Ishikawa (cell line): ENCODE results near the gene KMO.

Experiments
- CEBPB ChIP-seq: IDR thresholded peaks from 2 replicates; pipeline ENCODE4 v1.6.1; 2012
- CREB1 ChIP-seq: IDR thresholded peaks from 2 replicates; pipeline ENCODE4 v1.6.1; 2012; ENCODE audit warnings: low read depth
- EGR1 ChIP-seq: IDR thresholded peaks from 2 replicates; pipeline ENCODE4 v1.6.1; 2012
- EP300 ChIP-seq: IDR thresholded peaks from 2 replicates; pipeline ENCODE4 v1.6.1; 2012; ENCODE audit warnings: borderline replicate concordance
- FOXM1 ChIP-seq: IDR thresholded peaks from 2 replicates; pipeline ENCODE4 v1.6.1; 2012; ENCODE audit warnings: low read depth, borderline replicate concordance
- MAX ChIP-seq: IDR thresholded peaks from 2 replicates; pipeline ENCODE4 v1.6.1; 2012
- NFIC ChIP-seq: IDR thresholded peaks from 2 replicates; pipeline ENCODE4 v1.6.1; 2012
- RAD21 ChIP-seq: IDR thresholded peaks from 2 replicates; pipeline ENCODE4 v1.6.1; 2012; ENCODE audit warnings: low read depth
- REST ChIP-seq: IDR thresholded peaks from 2 replicates; pipeline ENCODE4 v1.6.1; 2012; ENCODE audit warnings: low read depth, mild to moderate bottlenecking
- TAF1 ChIP-seq: IDR thresholded peaks from 2 replicates; pipeline ENCODE4 v1.6.1; 2012; ENCODE audit warnings: low read depth, mild to moderate bottlenecking
- TCF12 ChIP-seq: IDR thresholded peaks from 2 replicates; pipeline ENCODE4 v1.6.1; 2012; ENCODE audit warnings: low read depth
- TEAD4 ChIP-seq: IDR thresholded peaks from 2 replicates; pipeline ENCODE4 v1.6.1; 2012
- USF1 ChIP-seq: IDR thresholded peaks from 2 replicates; pipeline ENCODE4 v1.6.1; 2012
- YY1 ChIP-seq: IDR thresholded peaks from 2 replicates; pipeline ENCODE4 v1.6.1; 2012; ENCODE audit warnings: low read depth
- ZBTB7A ChIP-seq: IDR thresholded peaks from 2 replicates; pipeline ENCODE4 v1.6.1; 2012; ENCODE audit warnings: low read depth

The KMO gene

GRCh38 chr1:241527146-241527545 is 5.0 kb upstream of the KMO start:
- no peak for TF ChIP-seq ZBTB7A
- TF ChIP-seq EP300: no peak
- no peak for TF ChIP-seq FOXM1
- no peak for TF ChIP-seq RAD21
- no peak for TF ChIP-seq YY1
- no peak for TF ChIP-seq CEBPB
- no peak for TF ChIP-seq MAX
- TF ChIP-seq CREB1: no peak
- no peak for TF ChIP-seq TEAD4
- no peak for TF ChIP-seq TAF1
- TF ChIP-seq USF1: no peak
- TF ChIP-seq REST: no peak

GRCh38 chr1:241531195-241532161 is 700 bp upstream of the KMO start:
- TF ChIP-seq EGR1 (no peak), RAD21 (peak; percentile 60), TAF1 (no peak)

GRCh38 chr1:241532864-241533263 is 686 bp downstream of the KMO start:
- TF ChIP-seq YY1: no peak
- TF ChIP-seq NFIC: no peak

GRCh38 chr1:241533326-241534115 is 1.3 kb downstream of the KMO start:
- TF ChIP-seq TAF1 (no peak), EGR1 (no peak), EP300 (no peak), TCF12 (no peak), FOXM1 (no peak)

GRCh38 chr1:241536304-241536703 is 4.1 kb downstream of the KMO start:
- TF ChIP-seq YY1 (no peak), FOXM1 (no peak), USF1 (no peak)

DNA sequence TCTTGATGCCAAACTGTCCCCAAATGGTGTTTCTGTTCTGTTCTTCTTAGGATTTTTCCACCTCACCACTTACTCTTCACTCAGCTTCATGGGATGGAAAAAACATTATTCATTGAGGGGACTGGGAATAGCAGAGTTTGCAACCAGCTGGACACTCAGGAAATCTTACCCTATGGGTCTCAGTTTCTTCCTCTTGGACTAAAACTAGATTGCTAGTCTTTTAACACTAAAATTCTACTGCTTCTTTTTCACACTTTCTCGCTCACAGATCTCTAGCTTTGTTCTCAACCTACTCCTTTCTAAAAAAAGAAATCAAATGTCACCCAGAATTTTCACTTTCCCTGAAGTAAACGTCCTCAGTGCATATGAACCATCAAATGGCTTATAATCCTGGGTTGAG is 4.8 kb downstream of the KMO start:
- TF ChIP-seq TCF12 (no peak), YY1 (no peak), TEAD4 (no peak), EP300 (no peak), FOXM1 (no peak), MAX (no peak), NFIC (no peak), TAF1 (no peak), EGR1 (no peak), USF1 (no peak), REST (no peak), CREB1 (no peak), RAD21 (no peak), CEBPB (no peak)
